Right lobe of liver (tissue), 6 donors: ENCODE results near the gene CDH16. TPM values are rescaled to one million over a fixed set of nuclear protein-coding genes. Genes with fewer than 3 reads are reported as not detected.

ENCODE experiments used
- ATAC-seq, 4 donors: fragments of 200-7000 bp; cut with Tn5 transposase; one replicate each; pipeline ENCODE4 v1.9.1; 2020; ENCODE audit warnings: mild to moderate bottlenecking in 4 of 4, moderate library complexity in 4 of 4
- DNase-seq, 3 donors: peaks; one replicate each; pipeline ENCODE4 v3.0.0-alpha.2; 2020
- H3K27ac ChIP-seq, 3 donors: fragments of 200-600 bp; one replicate each; pipeline ENCODE4 v1.8.0; 2022
- H3K27me3 ChIP-seq, 2 donors: fragments of 200-600 bp; one replicate each; pipeline ENCODE4 v1.8.0; 2022
- H3K36me3 ChIP-seq, 4 donors: fragments of 200-600 bp; sonication (generic) in 1 of 4; one replicate each; pipeline versions ENCODE4 v1.5.1 to v1.8.0; 2017 to 2022; ENCODE audit warnings: control low read depth in 1 of 4
- H3K4me1 ChIP-seq, 4 donors: fragments of 200-600 bp; sonication (generic) in 1 of 4; one replicate each; pipeline versions ENCODE4 v1.5.1 to v1.8.0; 2017 to 2022; ENCODE audit warnings: control low read depth in 1 of 4
- H3K4me3 ChIP-seq, 3 donors: fragments of 200-600 bp; one replicate each; pipeline ENCODE4 v1.8.0; 2022
- H3K9me3 ChIP-seq, 4 donors: fragments of 200-600 bp; sonication (generic) in 1 of 4; one replicate each; pipeline versions ENCODE4 v1.5.1 to v1.8.0; 2017 to 2022; ENCODE audit warnings: control low read depth in 1 of 4
- CTCF ChIP-seq, 4 donors: fragments of 200-600 bp in 3 of 4; fragments of 450-650 bp in 1 of 4; IDR thresholded peaks; one replicate each; pipeline versions ENCODE4 v1.5.1 to v1.8.0; 2016 to 2022; ENCODE audit warnings: antibody characterized with exemption in 4 of 4, mild to moderate bottlenecking in 2 of 4
- POLR2A ChIP-seq: fragments of 450-650 bp; IDR thresholded peaks from one replicate; pipeline ENCODE4 v1.6.1; 2017; ENCODE audit warnings: antibody characterized with exemption, mild to moderate bottlenecking
- WGBS: methylation state at CpG from one replicate; pipeline ENCODE4 v1.1.6; 2018; ENCODE audit warnings: low coverage, low lambda C conversion rate; ENCODE audit not compliant: insufficient coverage; ENCODE audit errors: missing lambda C conversion rate; 5-methylcytosine and 5-hydroxymethylcytosine counted together
- intact Hi-C, 2 donors: fragments of 100-400 bp; cut with DNase I; formaldehyde crosslinking; loops; one replicate each; pipeline versions ENCODE4 v1.11.2 to v1.14.1; 2022
- total RNA-seq, 6 experiments: library from RNA; depleted of rRNA in 2 of 6; stranded (reverse); fragments of >200 nt in 2 of 6; fragmentation: NEBNext Ultra II Directional in 3 of 6; extraction: Animal tissue kit (Norgen Biotek cat#: 25700) in 3 of 6; gene quantifications; one replicate each; pipeline versions ENCODE4 v1.1.0 to v1.2.4, GENCODE V29; 2016 to 2023
- donor health status: DM: no; HTN: yes; CAD: no.
- donor health status: DM: no; HTN: no; CAD: no.
- donor health status: DM: no; HTN: no; CAD: no.
- donor health status: DM: no; HTN: yes; CAD: no.
- donor health status: DM: no; HTN: yes; CAD: no.

The CDH16 gene
- total RNA-seq, 6 experiments from 2014 or later = 0.07 to 0.47 (median 0.22) TPM; not detected in 2

- ATAC-seq = no peak
- no peak overlapping the region for H3K27ac ChIP-seq
- H3K9me3 ChIP-seq = no peaks in the 10 kb centered on the region
- 72% methylated on average over 8 of the region's 9 CpGs for WGBS
- H3K36me3 ChIP-seq = no peaks in the 10 kb centered on the region
- no peak for DNase-seq
- peaks cover 0 to 5% (median 0%) of the 10 kb centered on the region in 4 donors for H3K4me1 ChIP-seq
- no peak overlapping the region for H3K4me3 ChIP-seq
- intact Hi-C loops = no loop called here
- H3K27me3 ChIP-seq = no peaks in the 10 kb centered on the region
- TF ChIP-seq CTCF (IDR thresholded peaks at IDR 0.05) (no peak), POLR2A (no peak)
Measured at GRCh38 chr16:66920924-66921680, 2.4 kb upstream of the CDH16 start.

GRCh38 chr16:66920299-66920590 lies 1.6 kb upstream of the CDH16 start:
- H3K27ac ChIP-seq = no peak overlapping the region
- DNase-seq (no peak), ATAC-seq (no peak)
- no peaks in the 10 kb centered on the region for H3K27me3 ChIP-seq
- intact Hi-C loops = no loop called here
- H3K4me3 ChIP-seq = no peak overlapping the region
- no peaks in the 10 kb centered on the region for H3K9me3 ChIP-seq
- peaks cover 0 to 3% (median 0%) of the 10 kb centered on the region in 4 donors for H3K4me1 ChIP-seq
- no peak for TF ChIP-seq POLR2A
- no peak for TF ChIP-seq CTCF (IDR thresholded peaks at IDR 0.05)
- H3K36me3 ChIP-seq = no peaks in the 10 kb centered on the region
- 63% methylated on average over 2 of the region's 2 CpGs for WGBS

GRCh38 chr16:66919569-66920298 lies 1.0 kb upstream of the CDH16 start:
- no peak for ATAC-seq
- intact Hi-C loops = no loop called here
- Histone ChIP-seq H3K4me3 (no peak overlapping the region), H3K36me3 (no peaks in the 10 kb centered on the region), H3K4me1 (no peaks in the 10 kb centered on the region), H3K27me3 (no peaks in the 10 kb centered on the region), H3K27ac (no peak overlapping the region), H3K9me3 (no peaks in the 10 kb centered on the region)
- WGBS = 65% methylated on average over 2 of the region's 5 CpGs
- TF ChIP-seq POLR2A (no peak), CTCF (IDR thresholded peaks at IDR 0.05) (no peak)
- DNase-seq = no peak

GRCh38 chr16:66918355-66918754 lies 330 bp downstream of the CDH16 start:
- WGBS = 78% methylated on average over 1 of the region's 6 CpGs
- Histone ChIP-seq H3K4me3 (no peak overlapping the region), H3K9me3 (no peaks in the 10 kb centered on the region), H3K27me3 (no peaks in the 10 kb centered on the region), H3K27ac (no peak overlapping the region), H3K36me3 (no peaks in the 10 kb centered on the region), H3K4me1 (no peaks in the 10 kb centered on the region)
- DNase-seq (no peak), ATAC-seq (no peak)
- intact Hi-C loops = no loop called here
- no peak for TF ChIP-seq CTCF (IDR thresholded peaks at IDR 0.05)
- no peak for TF ChIP-seq POLR2A
